RKO (cell line): Measurements from ENCODE around the gene CASKIN1.
"Not testable (repeated sequence)": the region's sequence is repeated elsewhere in the genome, so short reads cannot be mapped to it uniquely, and the experiment has no call there.

ENCODE experiments used
- DNase-seq: peaks from one replicate; pipeline ENCODE4 v3.0.0-alpha.2; 2016; ENCODE audit warnings: low spot score

CASKIN1 gene

GRCh38 chr16:2129890-2130447 is 66.4 kb downstream of the CASKIN1 start:
- DNase-seq = not testable (repeated sequence)

DNA sequence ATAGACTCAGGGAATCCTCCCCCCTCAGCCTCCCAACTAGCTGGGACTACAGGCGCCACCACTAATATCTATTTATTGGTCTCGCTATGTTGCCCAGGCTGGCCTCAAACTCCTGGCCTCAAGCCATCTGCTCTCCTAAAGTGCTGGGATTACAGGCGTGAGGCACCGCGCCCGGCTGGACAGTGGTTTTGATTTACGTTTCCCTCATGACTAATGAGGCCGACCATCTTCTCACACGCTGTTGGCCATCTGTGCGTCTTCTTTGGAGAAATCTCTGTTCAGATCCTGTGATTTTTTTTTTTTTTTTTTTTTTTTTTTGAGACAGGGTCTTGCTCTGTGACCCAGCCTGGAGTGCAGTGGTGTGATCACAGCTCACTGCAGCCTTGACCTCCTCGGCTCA is 67.2 kb downstream of the CASKIN1 start:
- not testable (repeated sequence) for DNase-seq

DNA sequence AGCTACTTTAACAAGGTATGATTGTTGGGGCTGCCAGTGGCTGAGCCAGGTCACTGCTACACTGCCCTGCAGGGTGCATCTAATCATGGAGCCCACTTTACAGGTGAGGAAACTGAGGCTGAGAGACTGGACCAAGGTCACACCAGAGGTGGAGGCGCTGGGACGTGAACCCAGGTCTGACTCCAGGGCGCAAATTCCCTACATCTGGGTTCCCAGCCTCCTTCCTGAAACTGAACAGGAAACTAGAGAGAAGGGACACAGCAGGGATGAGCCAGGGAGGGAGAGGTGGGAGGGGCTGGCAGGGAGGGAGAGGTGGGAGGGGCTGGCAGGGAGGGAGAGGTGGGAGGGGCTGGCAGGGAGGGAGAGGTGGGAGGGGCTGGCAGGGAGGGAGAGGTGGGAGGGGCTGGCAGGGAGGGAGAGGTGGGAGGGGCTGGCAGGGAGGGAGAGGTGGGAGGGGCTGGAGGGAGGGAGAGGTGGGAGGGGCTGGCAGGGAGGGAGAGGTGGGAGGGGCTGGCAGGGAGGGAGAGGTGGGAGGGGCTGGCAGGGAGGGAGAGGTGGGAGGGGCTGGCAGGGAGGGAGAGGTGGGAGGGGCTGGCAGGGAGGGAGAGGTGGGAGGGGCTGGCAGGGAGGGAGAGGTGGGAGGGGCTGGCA is 68.7 kb downstream of the CASKIN1 start:
- peak; percentile 24 for DNase-seq
